Esophagus (tissue), 2 donors: Measurements from ENCODE around the gene NBEAL1. TPM values are rescaled to one million over a fixed set of nuclear protein-coding genes. Genes with fewer than 3 reads are reported as not detected.
"Not testable (repeated sequence)": the region's sequence is repeated elsewhere in the genome, so short reads cannot be mapped to it uniquely, and the experiment has no call there.

Source experiments
- H3K27ac ChIP-seq, 2 donors: one replicate each; pipeline ENCODE4 v1.5.1; 2013; ENCODE audit warnings: low read depth in 2 of 2, mild to moderate bottlenecking in 2 of 2, inconsistent platforms in 1 of 2, low read length in 1 of 2, moderate library complexity in 1 of 2
- H3K27me3 ChIP-seq, 2 donors: one replicate each; pipeline ENCODE4 v1.6.1; 2013; ENCODE audit warnings: low read length in 2 of 2, control low read depth in 1 of 2, mild to moderate bottlenecking in 1 of 2; ENCODE audit not compliant: insufficient read depth in 2 of 2, control insufficient read depth in 1 of 2
- H3K36me3 ChIP-seq, 2 donors: one replicate each; pipeline ENCODE4 v1.6.1; 2013; ENCODE audit warnings: low read length in 1 of 2; ENCODE audit not compliant: control insufficient read depth in 2 of 2, insufficient read depth in 2 of 2
- H3K4me1 ChIP-seq, 2 donors: one replicate each; pipeline ENCODE4 v1.6.1; 2013; ENCODE audit warnings: low read length in 1 of 2; ENCODE audit not compliant: control insufficient read depth in 2 of 2, insufficient read depth in 2 of 2
- H3K4me3 ChIP-seq, 2 donors: one replicate each; pipeline ENCODE4 v1.5.1; 2013; ENCODE audit warnings: low read length in 2 of 2, mild to moderate bottlenecking in 2 of 2, low read depth in 1 of 2, moderate library complexity in 1 of 2
- H3K9me3 ChIP-seq, 2 donors: one replicate each; pipeline ENCODE4 v1.6.1; 2013; ENCODE audit warnings: mild to moderate bottlenecking in 2 of 2, low read depth in 1 of 2, low read length in 1 of 2, moderate library complexity in 1 of 2; ENCODE audit not compliant: control insufficient read depth in 2 of 2, insufficient read depth in 1 of 2
- WGBS, 2 donors: extraction: QIAGEN DNeasy Blood & Tissue Kit; methylation state at CpG; one replicate each; pipeline ENCODE4 v1.1.7; 2013; 5-methylcytosine and 5-hydroxymethylcytosine counted together
- polyA plus RNA-seq, 2 donors: library from polyadenylated mRNA; stranded (reverse); fragments of 200-250 nt; gene quantifications; one replicate each; pipeline ENCODE4 v1.2.3, GENCODE V29; 2013
- donor health status: healthy with polysubstance abuse.
- donor health status: Bipolar disorder and iron deficiency.

NBEAL1 gene
- polyA plus RNA-seq, 2 donors = 3.7 to 5.7 TPM

DNA sequence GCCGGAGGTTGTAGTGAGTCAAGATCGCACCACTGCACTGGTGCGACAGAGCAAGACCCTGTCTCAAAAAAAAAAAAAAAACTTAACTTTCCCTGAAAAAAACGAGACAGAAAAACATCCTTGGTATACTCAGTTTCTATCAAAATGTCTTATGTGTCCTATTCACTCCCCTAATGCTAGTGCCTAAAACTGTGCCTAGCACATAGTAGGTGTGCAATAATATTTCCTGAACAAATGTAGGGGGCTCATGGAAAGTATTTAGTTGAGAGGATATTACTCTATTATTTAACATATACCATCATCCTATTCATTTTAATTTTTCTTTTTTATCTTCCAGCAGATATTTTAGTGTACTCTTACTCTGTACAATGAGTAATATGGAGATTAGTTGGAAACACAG is 120.4 kb downstream of the NBEAL1 start:
- Histone ChIP-seq H3K4me1 (no peaks in the 10 kb centered on the region), H3K9me3 (no peaks in the 10 kb centered on the region), H3K4me3 (no peak overlapping the region), H3K36me3 (no peaks in the 10 kb centered on the region), H3K27me3 (no peaks in the 10 kb centered on the region), H3K27ac (no peak overlapping the region)
- WGBS, 2 donors = 93 to 96% methylated on average over 4 of the region's 4 CpGs

GRCh38 chr2:203143391-203143790 is 128.7 kb downstream of the NBEAL1 start:
- H3K4me3 ChIP-seq = no peak overlapping the region
- H3K9me3 ChIP-seq = no peaks in the 10 kb centered on the region
- H3K27me3 ChIP-seq = no peaks in the 10 kb centered on the region
- no peaks in the 10 kb centered on the region for H3K4me1 ChIP-seq
- no peak overlapping the region for H3K27ac ChIP-seq
- peaks cover 0 to 4% of the 10 kb centered on the region in 2 donors for H3K36me3 ChIP-seq

GRCh38 chr2:203149194-203149593 is 134.5 kb downstream of the NBEAL1 start:
- H3K27ac ChIP-seq = no peak overlapping the region
- no peaks in the 10 kb centered on the region for H3K9me3 ChIP-seq
- H3K36me3 ChIP-seq = no peaks in the 10 kb centered on the region
- WGBS, 2 donors = 68 to 74% methylated on average over 1 of the region's 1 CpG
- H3K4me1 ChIP-seq = no peaks in the 10 kb centered on the region
- H3K27me3 ChIP-seq = no peaks in the 10 kb centered on the region
- H3K4me3 ChIP-seq = no peak overlapping the region

DNA sequence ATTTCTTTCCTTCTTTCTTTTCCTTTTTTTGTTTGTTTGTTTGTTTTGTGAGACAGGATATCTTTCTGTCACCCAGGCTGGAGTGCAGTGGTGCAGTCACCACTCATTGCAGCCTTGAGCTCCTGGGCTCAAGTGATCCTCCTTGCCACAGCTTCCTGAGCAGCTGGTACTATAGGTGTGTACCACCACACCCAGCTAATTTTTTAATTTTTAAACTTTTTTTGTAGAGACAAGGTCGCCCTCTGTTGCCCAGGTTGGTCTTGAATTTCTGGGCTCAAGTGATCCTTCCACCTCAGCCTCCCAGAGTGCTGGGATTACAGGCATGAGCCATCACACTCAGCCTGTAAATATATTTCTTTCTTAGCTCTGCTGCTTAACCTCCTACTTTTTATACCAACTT is 140.7 kb downstream of the NBEAL1 start:
- H3K9me3 ChIP-seq = no peaks in the 10 kb centered on the region
- H3K36me3 ChIP-seq = no peaks in the 10 kb centered on the region
- H3K27me3 ChIP-seq = no peaks in the 10 kb centered on the region
- WGBS, 2 donors = 79 to 83% methylated on average over 1 of the region's 1 CpG
- H3K27ac ChIP-seq = no peak overlapping the region
- no peaks in the 10 kb centered on the region for H3K4me1 ChIP-seq
- H3K4me3 ChIP-seq = no peak overlapping the region

- not testable (repeated sequence) for H3K27ac ChIP-seq, H3K4me3 ChIP-seq, H3K36me3 ChIP-seq, H3K9me3 ChIP-seq, H3K4me1 ChIP-seq, H3K27me3 ChIP-seq
- 97 to 98% methylated on average over 5 of the region's 5 CpGs for WGBS, 2 donors
These were observed 148.0 kb downstream of the NBEAL1 start for GRCh38 chr2:203162722-203163121.

GRCh38 chr2:203164311-203164935 is 149.7 kb downstream of the NBEAL1 start:
- Histone ChIP-seq H3K27me3 (no peaks in the 10 kb centered on the region), H3K4me1 (no peaks in the 10 kb centered on the region), H3K9me3 (no peaks in the 10 kb centered on the region), H3K4me3 (no peak overlapping the region), H3K27ac (no peak overlapping the region), H3K36me3 (peaks cover 0 to 5% of the 10 kb centered on the region in 2 donors)
- WGBS, 2 donors = 76 to 85% methylated on average over 1 of the region's 1 CpG

DNA sequence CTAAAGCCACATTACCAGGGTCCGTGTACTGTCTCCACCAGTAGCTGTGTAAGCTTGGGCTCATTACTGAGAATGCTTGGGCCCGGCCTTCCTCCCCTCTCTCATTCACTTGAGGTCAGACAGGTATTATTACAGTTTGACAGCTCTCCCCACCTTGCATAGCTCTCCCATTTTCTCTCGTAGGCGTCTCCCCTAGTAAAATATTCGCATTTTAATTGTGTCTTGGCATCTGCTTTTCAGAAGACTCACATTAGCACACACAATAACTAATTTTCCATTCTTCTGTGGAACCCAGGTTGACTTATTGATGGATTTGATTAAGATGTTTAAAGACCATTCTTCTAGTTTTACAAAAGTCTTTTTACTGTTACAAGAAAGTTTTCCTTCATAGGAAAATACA is 153.1 kb downstream of the NBEAL1 start:
- 95 to 98% methylated on average over 5 of the region's 5 CpGs for WGBS, 2 donors
- H3K4me3 ChIP-seq = no peak overlapping the region
- H3K27me3 ChIP-seq = no peaks in the 10 kb centered on the region
- H3K27ac ChIP-seq = no peak overlapping the region
- no peaks in the 10 kb centered on the region for H3K4me1 ChIP-seq
- H3K9me3 ChIP-seq = no peaks in the 10 kb centered on the region
- H3K36me3 ChIP-seq = no peaks in the 10 kb centered on the region

DNA sequence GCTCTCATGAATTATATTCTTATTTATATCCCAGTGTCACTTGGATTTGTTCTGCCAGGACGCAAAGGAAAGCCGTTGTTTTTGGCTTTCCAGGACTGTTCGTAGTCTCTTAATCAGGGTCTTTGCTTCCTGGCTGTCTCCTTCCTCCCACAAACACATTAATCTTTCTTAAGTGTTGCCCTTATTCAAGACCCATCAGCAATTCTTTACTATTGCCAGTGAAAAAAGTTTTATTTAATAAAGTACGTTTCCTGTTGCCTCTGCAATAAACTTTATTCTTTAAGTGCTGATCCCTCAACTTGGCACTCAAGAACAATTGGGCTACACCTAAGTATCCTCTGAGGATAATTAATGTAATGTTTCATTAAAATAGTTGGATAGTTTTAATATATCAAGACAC is 155.8 kb downstream of the NBEAL1 start:
- Histone ChIP-seq H3K27ac (no peak overlapping the region), H3K27me3 (no peaks in the 10 kb centered on the region), H3K36me3 (no peaks in the 10 kb centered on the region), H3K4me3 (no peak overlapping the region), H3K4me1 (no peaks in the 10 kb centered on the region), H3K9me3 (no peaks in the 10 kb centered on the region)
- WGBS, 2 donors = 83 to 87% methylated on average over 4 of the region's 4 CpGs

DNA sequence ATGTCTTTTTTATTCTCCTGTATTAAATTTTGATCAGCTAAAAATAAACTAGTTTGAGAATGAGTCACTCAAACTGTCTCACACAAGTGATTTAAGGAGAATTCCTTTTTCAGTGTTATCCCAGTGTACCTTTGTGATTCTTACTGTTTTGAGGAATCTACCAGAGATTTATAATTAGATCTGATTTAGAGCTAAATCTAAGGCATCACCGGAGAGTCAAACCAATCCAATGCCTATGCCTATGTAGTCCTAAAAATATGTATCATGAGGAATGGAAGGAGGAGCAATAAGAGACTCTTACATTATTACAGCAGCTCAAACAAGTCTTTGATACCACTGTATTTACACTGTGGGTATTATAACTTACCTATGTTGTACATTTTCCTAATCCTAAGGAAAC is 160.7 kb downstream of the NBEAL1 start:
- H3K9me3 ChIP-seq = no peaks in the 10 kb centered on the region
- 87 to 94% methylated on average over 1 of the region's 1 CpG for WGBS, 2 donors
- H3K4me1 ChIP-seq = no peaks in the 10 kb centered on the region
- no peak overlapping the region for H3K4me3 ChIP-seq
- H3K36me3 ChIP-seq = no peaks in the 10 kb centered on the region
- no peaks in the 10 kb centered on the region for H3K27me3 ChIP-seq
- H3K27ac ChIP-seq = no peak overlapping the region

DNA sequence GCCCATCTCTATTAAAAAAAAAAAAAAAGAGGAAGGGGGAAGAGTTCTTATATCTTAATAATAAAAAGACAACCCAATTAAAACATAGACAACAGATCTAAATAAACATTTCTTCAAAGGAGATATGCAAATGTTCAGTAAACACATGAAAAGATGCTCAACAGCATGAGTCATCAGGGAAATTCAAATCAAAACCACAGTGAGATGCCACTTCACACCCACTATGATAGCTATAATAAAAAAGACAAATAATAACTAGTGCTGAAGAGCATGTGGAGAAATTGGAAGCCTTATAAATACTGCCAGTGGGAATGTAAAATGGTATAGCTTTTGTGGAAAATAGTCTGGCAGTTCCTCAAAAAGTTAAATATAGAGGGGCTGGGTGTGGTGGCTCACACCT is 162.7 kb downstream of the NBEAL1 start:
- Histone ChIP-seq H3K4me1 (no peaks in the 10 kb centered on the region), H3K27ac (no peak overlapping the region), H3K4me3 (no peak overlapping the region), H3K27me3 (no peaks in the 10 kb centered on the region), H3K9me3 (no peaks in the 10 kb centered on the region), H3K36me3 (peaks cover 0 to 2% of the 10 kb centered on the region in 2 donors)
